Mucosa of descending colon (tissue), 3 donors: Measurements from ENCODE around the gene TRERF1. TPM values are rescaled to one million over a fixed set of nuclear protein-coding genes. Genes with fewer than 3 reads are reported as not detected.
A peak's percentile ranks its signal among the peaks of the same experiment; 100 is the strongest.

Experiments used
- ATAC-seq: fragments of 200-7000 bp; cut with Tn5 transposase; one replicate; pipeline ENCODE4 v1.9.1; 2020; ENCODE audit warnings: mild to moderate bottlenecking, moderate library complexity
- DNase-seq, 3 donors: peaks; one replicate each; pipeline ENCODE4 v3.0.0-alpha.2; 2020
- H3K36me3 ChIP-seq: fragments of 200-600 bp; one replicate; pipeline ENCODE4 v1.8.0; 2021; ENCODE audit warnings: low read depth, mild to moderate bottlenecking
- H3K4me1 ChIP-seq: fragments of 200-600 bp; one replicate; pipeline ENCODE4 v1.8.0; 2021; ENCODE audit warnings: low read depth, mild to moderate bottlenecking
- H3K4me3 ChIP-seq: fragments of 200-600 bp; one replicate; pipeline ENCODE4 v1.8.0; 2021; ENCODE audit warnings: mild to moderate bottlenecking
- H3K9me3 ChIP-seq: fragments of 200-600 bp; one replicate; pipeline ENCODE4 v1.8.0; 2021; ENCODE audit warnings: mild to moderate bottlenecking
- intact Hi-C, 2 donors: fragments of 100-400 bp; cut with DNase I in 1 of 2; cut with micrococcal nuclease in 1 of 2; formaldehyde crosslinking; loops; one replicate each; pipeline versions ENCODE4 v1.11.0 to v1.11.1; 2022; cut with DNase I, micrococcal nuclease
- total RNA-seq, 3 donors: library from RNA; stranded (reverse); fragmentation: NEBNext Ultra II Directional in 2 of 3; extraction: Animal tissue kit (Norgen Biotek cat#: 25700) in 2 of 3; gene quantifications; one replicate each; pipeline versions ENCODE4 v1.2.1 to v1.2.4, GENCODE V29; 2021 to 2023
- TF ChIP-seq, protein P1 (sequence below): fragments of 200-600 bp; IDR thresholded peaks from one replicate; pipeline ENCODE4 v1.8.0; 2022; ENCODE audit warnings: antibody characterized with exemption, mild to moderate bottlenecking
- donor health status: DM: no; HTN: no; CAD: no; lungs with moderate emphysema.
- donor health status: DM: no; HTN: no; CAD: no.
- donor health status: DM: no; HTN: yes; CAD: no.

TRERF1 gene
- total RNA-seq, 3 donors from 2014 or later: 2.8 to 11.2 (median 3.8) TPM

- DNase-seq (no peak), ATAC-seq (no peak)
- intact Hi-C loops: no loop called here
- Histone ChIP-seq H3K4me3 (no peak overlapping the region), H3K36me3 (no peaks in the 10 kb centered on the region), H3K9me3 (no peaks in the 10 kb centered on the region), H3K4me1 (no peaks in the 10 kb centered on the region)
- TF ChIP-seq, protein P1, sequence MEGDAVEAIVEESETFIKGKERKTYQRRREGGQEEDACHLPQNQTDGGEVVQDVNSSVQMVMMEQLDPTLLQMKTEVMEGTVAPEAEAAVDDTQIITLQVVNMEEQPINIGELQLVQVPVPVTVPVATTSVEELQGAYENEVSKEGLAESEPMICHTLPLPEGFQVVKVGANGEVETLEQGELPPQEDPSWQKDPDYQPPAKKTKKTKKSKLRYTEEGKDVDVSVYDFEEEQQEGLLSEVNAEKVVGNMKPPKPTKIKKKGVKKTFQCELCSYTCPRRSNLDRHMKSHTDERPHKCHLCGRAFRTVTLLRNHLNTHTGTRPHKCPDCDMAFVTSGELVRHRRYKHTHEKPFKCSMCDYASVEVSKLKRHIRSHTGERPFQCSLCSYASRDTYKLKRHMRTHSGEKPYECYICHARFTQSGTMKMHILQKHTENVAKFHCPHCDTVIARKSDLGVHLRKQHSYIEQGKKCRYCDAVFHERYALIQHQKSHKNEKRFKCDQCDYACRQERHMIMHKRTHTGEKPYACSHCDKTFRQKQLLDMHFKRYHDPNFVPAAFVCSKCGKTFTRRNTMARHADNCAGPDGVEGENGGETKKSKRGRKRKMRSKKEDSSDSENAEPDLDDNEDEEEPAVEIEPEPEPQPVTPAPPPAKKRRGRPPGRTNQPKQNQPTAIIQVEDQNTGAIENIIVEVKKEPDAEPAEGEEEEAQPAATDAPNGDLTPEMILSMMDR: no peak
These were observed 111.2 kb downstream of the TRERF1 start for GRCh38 chr6:42340511-42340910.

DNA sequence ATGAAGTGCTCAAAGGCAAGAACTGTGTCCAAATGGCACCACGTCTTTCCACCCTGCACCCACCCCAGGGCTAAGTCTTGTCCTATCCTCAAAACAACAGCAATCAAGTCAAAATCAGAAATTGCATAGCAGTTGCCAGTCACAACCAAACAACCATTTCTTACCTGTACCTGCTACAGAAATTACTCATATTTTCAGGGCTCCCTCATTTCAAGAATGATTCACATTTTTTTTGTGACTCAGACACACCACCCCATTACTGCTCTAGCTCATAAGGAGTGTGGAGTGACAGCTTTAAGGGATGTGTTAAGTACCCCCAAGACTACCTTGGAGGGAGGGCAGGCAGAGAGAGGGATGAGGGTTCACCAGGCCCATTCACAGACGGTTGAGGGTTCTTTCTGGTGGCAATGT is 111.7 kb downstream of the TRERF1 start:
- H3K4me3 ChIP-seq: no peak overlapping the region
- H3K4me1 ChIP-seq: no peaks in the 10 kb centered on the region
- DNase-seq (no peak), ATAC-seq (no peak)
- TF ChIP-seq, protein P1: no peak
- intact Hi-C loops: no loop called here
- no peaks in the 10 kb centered on the region for H3K9me3 ChIP-seq
- H3K36me3 ChIP-seq: no peaks in the 10 kb centered on the region

DNA sequence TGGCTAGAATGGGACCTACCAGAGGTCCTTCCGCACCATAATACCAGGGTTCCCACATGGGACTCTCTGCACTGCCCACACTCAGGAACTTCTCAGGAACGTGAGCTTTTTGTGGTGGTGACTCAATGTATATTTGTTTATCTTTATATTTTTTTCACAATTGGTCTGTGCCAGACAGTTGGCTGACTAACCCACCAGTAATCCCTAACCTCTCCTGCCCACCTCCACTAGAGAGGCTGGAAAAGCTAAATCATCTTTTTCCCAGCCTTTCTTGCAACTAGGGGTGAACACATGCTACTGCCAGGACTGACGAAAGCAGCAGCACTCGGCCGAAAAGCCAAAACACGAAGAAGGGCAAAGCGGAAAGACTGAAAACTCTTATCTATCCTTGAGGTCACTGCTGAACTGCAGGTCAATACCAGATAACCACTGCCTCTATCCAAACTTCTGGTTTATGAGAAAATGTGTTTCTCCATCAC is 112.9 kb downstream of the TRERF1 start:
- no peaks in the 10 kb centered on the region for H3K36me3 ChIP-seq
- ATAC-seq (peak; percentile 15), DNase-seq (no peak)
- H3K4me1 ChIP-seq: no peaks in the 10 kb centered on the region
- H3K4me3 ChIP-seq: no peak overlapping the region
- intact Hi-C loops: no loop called here
- TF ChIP-seq, protein P1: no peak
- H3K9me3 ChIP-seq: no peaks in the 10 kb centered on the region

DNA sequence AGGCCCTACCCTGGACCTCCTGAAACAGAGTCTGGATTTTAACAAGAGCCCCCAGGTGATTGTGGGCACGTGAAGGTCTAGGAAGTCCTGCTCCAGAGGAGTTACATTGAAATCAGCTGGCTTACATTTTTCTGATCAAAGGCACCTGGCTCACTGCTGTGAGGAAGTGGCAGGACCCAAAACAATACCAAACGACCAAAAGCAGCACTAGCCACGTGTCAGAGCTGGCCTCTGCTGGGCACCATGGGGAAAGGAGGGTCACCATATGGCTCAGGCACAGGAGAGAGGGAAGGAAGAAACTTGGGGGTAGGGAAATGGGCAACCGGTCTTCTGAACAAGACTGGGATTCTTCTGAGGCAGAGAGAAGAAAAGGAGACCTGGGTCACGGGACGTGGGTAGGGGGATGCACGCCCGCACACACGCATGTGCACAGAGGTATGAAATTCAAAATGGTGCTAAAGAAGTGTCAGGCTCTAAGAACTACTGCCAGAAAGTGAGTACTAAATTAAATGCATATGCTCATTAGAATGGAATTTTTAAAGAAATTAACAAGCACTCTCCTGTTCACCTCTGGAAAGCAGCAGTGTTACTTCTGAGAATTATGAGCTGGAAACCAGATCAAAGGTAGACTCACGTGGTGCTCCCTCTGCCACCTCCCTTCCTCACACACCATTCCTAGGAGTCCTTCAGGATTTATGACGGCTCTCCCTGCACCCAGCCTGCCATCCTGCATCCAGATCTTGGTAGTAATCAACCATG is 113.6 kb downstream of the TRERF1 start:
- Histone ChIP-seq H3K9me3 (no peaks in the 10 kb centered on the region), H3K4me3 (no peak overlapping the region), H3K4me1 (no peaks in the 10 kb centered on the region), H3K36me3 (no peaks in the 10 kb centered on the region)
- TF ChIP-seq, protein P1: no peak
- ATAC-seq (peak; percentile 24), DNase-seq (no peak)
- intact Hi-C loops: no loop called here

DNA sequence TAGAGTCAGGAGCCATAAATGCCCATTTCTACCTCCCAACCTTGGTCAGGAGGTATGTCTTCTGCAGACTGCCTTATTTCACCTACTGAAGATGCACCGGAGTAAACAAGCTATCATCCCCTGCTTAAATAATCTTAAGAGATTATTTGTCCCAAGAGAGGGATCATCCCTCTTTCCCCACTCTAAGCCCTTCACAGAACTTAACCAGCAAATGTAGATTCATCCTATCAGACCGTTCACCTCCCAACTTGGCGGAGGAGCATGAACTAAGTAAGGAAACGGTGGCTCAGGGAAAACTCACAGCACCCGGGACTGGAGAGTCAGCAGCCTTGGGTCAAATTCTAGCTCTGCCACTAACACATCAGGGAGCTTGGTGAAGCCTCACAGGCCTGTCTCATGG is 115.3 kb downstream of the TRERF1 start:
- DNase-seq: no peak

More for the DNA sequence above, 115.3 kb downstream of the TRERF1 start:
- H3K9me3 ChIP-seq: no peaks in the 10 kb centered on the region
- intact Hi-C loops: no loop called here
- H3K4me3 ChIP-seq: no peak overlapping the region
- no peaks in the 10 kb centered on the region for H3K36me3 ChIP-seq
- no peak for ATAC-seq
- no peaks in the 10 kb centered on the region for H3K4me1 ChIP-seq
- TF ChIP-seq, protein P1: no peak
